Rectal smooth muscle tissue (tissue), 1 donor: Measurements from ENCODE around the gene PRL.

ENCODE experiments used
- H3K27ac ChIP-seq: one replicate; pipeline ENCODE4 v1.7.0; 2013; ENCODE audit warnings: low read depth, low read length, inconsistent platforms
- H3K27me3 ChIP-seq: one replicate; pipeline ENCODE4 v1.7.0; 2013; ENCODE audit warnings: low read length; ENCODE audit not compliant: control insufficient read depth, insufficient read depth
- H3K36me3 ChIP-seq: one replicate; pipeline ENCODE4 v1.7.0; 2013; ENCODE audit warnings: low read length; ENCODE audit not compliant: control insufficient read depth, insufficient read depth
- H3K4me1 ChIP-seq: one replicate; pipeline ENCODE4 v1.7.0; 2013; ENCODE audit warnings: low read length; ENCODE audit not compliant: control insufficient read depth, insufficient read depth
- H3K4me3 ChIP-seq: one replicate; pipeline ENCODE4 v1.7.0; 2013; ENCODE audit warnings: low read length
- H3K9ac ChIP-seq: one replicate; pipeline ENCODE4 v1.7.0; 2013; ENCODE audit warnings: low read length

Gene PRL

GRCh38 chr6:22240025-22240424 is 56.8 kb downstream of the PRL start:
- no peak overlapping the region for H3K4me3 ChIP-seq
- H3K27ac ChIP-seq: no peak overlapping the region
- no peaks in the 10 kb centered on the region for H3K4me1 ChIP-seq
- no peaks in the 10 kb centered on the region for H3K36me3 ChIP-seq
- no peak overlapping the region for H3K9ac ChIP-seq
- no peaks in the 10 kb centered on the region for H3K27me3 ChIP-seq

- no peaks in the 10 kb centered on the region for H3K4me1 ChIP-seq
- H3K36me3 ChIP-seq: no peaks in the 10 kb centered on the region
- no peak overlapping the region for H3K4me3 ChIP-seq
- H3K27ac ChIP-seq: no peak overlapping the region
- H3K9ac ChIP-seq: no peak overlapping the region
- H3K27me3 ChIP-seq: no peaks in the 10 kb centered on the region
Observed at GRCh38 chr6:22239261-22239921, 57.4 kb downstream of the PRL start.

- no peak overlapping the region for H3K9ac ChIP-seq
- H3K4me3 ChIP-seq: no peak overlapping the region
- H3K27me3 ChIP-seq: no peaks in the 10 kb centered on the region
- no peaks in the 10 kb centered on the region for H3K36me3 ChIP-seq
- H3K4me1 ChIP-seq: no peaks in the 10 kb centered on the region
- no peak overlapping the region for H3K27ac ChIP-seq
Observed at GRCh38 chr6:22238861-22239260, 58.0 kb downstream of the PRL start.

- Histone ChIP-seq H3K4me1 (no peaks in the 10 kb centered on the region), H3K27ac (no peak overlapping the region), H3K27me3 (no peaks in the 10 kb centered on the region), H3K9ac (no peak overlapping the region), H3K36me3 (no peaks in the 10 kb centered on the region), H3K4me3 (no peak overlapping the region)
Observed at GRCh38 chr6:22237526-22237925, 59.3 kb downstream of the PRL start.
